ENCODE measurements around the gene PLCB4.
A peak's percentile ranks its signal among the peaks of the same experiment; 100 is the strongest.

The PLCB4 gene

DNA sequence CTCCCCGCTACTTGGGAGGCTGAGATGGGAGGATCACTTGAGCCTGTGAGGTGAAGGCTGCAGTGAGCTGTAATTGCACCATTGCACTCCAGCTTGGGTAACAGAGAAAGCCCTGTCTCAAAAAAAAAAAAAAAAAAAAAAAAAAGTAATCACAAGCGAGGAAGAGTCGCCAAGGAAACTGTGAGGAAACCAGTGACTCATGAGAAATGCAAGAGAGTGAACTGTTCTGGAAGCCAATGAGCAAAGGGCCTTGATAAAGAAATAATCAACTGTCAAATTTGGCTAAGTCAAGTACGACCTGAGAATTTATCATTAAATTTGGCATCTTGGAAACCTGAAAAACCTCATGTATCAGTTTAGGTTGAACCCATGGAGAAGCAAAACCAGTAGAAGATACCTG is 429.4 kb downstream of the PLCB4 start:
- DNase-seq (ENCODE audit: low spot score), result no peak

DNA sequence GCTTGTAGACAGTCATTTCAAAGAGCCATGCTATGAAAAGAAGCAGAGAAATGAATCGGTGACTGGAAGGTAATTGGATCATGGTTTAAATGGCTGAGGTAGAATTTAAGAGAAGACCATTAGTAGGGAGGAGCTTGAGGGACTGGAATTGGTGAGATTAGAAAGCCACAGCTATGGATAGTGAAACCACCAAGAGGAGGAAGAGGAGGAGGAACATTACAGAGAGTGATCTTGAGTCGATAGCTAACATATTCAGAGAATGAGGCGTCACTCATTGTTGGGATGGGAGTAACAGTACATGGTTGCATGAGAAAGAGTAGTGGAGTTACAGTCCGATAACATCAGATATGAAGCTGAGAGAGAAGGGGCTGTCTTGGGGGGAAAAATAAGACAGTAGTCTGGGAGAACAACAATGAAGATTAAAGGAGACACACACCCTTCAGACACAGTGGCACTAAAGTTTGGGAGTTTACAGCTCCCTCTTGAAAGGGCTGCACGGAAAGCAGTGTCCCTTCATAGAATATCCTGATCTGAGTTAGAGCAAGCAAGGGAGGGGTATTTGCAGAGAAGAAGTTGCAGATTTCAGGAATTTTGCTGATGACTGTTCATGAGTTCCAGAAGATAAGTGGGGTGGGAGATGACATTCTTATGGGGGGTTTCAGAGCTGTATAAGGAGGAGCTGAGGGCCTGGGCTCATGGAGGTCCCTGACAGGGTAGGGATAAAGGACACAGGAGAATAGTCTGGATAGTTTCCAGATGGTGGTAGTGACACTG is 430.4 kb downstream of the PLCB4 start:
- no peak for DNase-seq (ENCODE audit: low spot score)

DNA sequence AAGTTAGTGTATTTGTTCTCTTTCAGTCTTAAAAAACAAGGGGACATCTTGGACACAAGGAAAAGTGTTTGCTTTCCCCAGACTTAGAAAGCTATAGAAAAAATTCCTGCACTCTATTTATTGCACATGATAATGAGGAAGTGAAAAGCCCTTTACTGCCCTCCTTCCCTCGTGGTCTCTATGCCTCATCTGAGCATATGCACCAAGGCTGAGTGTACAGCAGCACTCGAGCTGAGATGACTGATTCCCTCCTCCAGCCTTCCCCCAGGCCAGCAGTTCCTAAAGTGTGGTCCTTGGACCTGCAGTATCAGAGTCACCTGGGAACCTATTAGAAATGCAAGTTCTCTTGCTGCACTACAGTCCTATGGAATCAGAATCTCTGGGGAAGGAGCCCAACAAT is 431.2 kb downstream of the PLCB4 start:
- no peak for DNase-seq (ENCODE audit: low spot score)

DNA sequence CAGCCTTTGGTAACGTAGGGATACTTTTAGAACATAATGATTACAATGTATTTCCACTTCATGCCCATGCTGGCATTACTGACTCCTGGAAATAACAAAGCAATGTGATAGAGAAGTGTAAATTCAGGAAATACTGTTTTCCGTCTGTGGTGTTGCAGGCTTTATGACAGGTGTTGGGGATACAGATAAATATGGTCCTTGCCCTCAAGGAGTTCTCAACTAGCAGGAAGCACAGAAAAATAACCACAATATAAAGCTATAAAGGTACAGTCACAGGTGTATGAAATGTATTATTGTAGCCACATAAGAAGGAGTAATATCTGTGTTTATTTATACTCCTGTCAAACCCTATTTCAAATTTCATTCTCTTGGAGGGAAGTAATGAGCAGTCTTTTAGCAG is 432.6 kb downstream of the PLCB4 start:
- no peak for DNase-seq (ENCODE audit: low spot score)

DNA sequence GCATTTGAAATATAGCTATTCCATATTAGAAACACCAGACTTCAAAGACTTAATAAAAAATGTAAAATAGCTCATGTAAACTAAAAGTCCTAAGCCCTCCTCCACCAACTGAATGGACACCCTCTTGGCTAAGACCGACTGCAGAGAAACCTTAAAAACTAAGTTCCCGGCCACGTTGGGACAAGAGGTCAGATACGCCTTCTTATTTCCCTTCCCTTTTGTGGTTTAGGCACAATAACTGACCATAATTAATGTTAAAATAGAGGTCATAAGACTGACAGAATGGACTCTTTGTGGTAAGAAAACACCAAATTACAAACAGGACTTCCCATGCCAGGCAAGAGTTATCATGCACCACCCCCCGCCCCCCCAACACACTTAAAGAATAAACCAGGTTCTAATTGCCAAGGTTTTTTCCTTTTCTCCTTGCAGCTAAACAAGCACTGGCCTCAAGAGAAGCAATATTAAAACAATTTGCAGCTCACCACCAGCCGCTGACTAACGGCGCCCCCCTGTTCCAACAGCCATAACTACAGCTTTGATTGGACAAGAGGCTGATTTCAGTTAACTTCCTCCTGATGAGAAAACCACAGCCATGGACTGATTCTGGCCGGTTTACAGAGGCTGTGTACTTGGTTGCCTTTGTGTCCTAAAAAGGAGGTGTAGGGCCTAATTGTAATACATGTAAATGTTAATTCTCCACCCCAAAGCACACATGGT is 434.8 kb downstream of the PLCB4 start:
- no peak for DNase-seq (ENCODE audit: low spot score)

DNA sequence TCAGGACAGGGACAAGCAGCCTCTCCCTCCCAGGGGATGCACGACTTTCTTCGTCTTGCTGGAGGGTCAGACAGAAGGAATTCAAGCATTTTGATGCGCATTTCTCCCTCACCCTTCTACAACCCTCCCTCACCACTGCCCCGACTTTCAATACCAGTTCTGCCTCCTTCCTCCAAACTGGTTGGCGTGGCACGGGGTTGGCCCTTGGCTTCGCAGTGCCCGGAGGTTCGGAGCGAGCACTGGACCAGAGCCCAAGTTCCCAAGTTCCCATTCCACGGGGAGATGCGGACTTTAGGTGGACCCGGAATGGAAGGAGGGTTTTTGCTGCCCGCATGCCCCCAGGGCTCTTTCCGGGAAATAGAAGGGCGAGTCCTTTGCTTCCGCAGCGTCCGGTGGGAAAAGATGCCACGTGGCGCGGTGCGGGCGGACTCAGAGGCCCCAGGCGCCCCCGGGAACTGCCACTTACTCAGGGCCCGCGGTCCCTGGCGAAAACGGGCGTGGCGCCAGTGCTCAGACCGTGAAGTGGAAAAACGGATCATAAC is 437.5 kb downstream of the PLCB4 start:
- DNase-seq (ENCODE audit: low spot score), result no peak

DNA sequence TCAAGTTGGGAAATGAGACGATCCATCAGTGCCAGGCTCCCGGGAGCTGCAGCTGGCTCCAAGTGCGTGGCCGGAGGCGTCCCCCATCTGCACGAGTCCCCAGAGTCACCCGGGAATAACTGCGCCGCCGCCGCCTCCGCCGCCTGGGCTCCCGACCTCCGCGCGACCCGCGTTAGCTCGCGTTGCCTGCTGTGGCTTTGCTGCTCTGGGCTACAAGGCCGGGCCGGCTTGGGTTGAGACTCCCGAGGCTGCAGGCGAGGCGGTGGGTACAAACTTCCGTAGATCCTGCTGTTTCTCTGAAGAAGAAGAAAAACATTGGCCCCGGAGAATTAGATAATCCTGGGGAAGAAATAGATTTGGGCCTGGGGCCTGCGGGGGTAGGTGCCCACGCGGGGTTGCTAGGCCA is 438.1 kb downstream of the PLCB4 start:
- no peak for DNase-seq (ENCODE audit: low spot score)

DNA sequence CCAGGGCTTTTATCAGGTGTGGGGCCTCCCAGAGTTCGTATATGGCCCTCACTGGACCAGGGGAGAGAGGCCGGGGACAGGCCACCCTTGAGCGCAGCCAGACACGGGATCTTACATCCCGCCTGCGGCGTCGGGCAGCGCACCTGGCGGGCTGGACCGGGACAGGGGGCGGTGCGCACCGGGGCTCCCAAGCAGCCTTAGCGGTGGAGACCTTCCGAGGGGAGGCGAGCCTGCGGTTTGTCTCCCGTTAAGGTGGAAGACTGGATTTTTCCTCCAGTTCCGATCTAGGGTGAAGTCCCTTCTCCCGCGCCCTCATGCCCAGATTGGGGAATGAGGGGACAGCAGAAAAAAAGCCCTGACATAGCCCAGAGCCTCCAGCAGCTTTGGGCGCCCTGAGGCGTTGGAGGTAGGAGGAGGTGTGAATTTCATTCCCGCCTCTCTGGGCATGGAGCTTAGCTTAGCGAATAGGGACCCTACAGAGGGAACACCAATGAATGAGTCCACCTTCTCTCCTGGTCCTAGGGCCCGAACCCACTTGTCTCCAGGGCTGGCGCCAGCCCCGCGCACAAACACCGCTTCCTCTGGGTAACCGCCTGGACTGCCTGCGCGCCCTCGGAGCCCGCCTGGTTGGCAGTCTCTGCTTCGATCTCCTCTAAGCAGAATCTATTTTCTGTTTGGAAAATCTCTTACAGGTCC is 438.8 kb downstream of the PLCB4 start:
- no peak for DNase-seq (ENCODE audit: low spot score)

DNA sequence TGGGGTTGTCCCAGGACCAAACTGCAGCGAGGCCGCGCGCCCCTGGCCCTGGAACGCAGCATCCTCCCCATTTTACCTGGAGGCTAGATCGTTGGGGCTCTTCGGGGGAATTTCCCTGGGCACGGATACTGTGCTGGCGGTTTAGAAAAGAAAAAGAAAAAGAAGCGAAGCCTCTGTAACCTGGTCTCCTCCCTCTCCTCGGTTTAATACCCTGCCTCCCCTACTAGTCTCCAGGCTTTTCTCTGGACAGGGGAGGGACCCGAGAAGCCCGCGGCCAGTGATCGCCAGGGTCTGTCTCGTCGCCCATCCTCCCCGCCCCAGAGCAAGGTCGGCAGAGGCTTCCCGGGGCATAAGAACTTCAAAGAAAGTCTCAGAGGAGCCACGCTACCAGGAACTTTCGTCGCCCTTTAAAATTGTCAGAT is 439.4 kb downstream of the PLCB4 start:
- DNase-seq (ENCODE audit: low spot score), result no peak

DNA sequence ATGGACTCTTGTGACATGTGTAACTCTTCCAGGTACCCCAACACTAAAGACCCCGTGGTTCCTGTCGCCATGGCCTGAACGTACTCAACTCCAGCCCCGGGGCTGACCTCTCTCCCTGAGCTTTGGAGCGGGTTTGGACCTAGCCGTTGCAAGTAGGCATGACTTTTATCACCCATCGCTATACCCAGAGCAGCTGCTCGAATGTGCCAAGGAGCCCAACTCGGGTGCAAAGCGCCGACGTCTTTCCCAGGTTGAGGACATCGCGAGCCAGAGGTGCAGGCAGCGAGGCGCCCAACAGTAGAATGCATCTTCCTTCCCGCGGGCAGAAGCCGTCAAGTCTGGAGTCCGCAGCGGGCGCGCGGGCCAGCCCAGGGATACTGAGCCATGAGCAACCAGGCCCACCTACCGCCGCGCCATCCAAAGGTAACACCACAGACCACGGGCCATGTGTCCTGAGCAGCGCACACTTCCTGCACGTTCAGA is 439.9 kb downstream of the PLCB4 start:
- DNase-seq (ENCODE audit: low spot score), result no peak

DNA sequence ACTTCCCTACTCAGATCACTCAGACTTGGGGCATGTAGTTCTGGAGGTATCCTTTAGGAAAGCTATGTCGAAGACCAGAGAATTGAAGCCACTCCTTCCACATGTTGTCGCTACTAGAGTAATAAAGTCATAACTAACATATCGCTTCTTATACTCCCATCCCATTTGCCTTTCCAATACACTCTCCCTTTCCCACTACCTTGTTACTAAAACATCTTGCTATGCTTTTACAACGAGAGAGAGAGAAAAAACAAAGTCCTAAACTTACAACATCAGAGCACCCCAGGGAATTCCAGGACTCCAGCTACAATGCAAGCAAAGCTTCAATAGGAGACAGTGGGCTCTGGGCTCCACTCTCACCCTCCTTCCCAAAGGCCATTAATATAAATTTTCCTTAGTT is 440.4 kb downstream of the PLCB4 start:
- no peak for DNase-seq (ENCODE audit: low spot score)

DNA sequence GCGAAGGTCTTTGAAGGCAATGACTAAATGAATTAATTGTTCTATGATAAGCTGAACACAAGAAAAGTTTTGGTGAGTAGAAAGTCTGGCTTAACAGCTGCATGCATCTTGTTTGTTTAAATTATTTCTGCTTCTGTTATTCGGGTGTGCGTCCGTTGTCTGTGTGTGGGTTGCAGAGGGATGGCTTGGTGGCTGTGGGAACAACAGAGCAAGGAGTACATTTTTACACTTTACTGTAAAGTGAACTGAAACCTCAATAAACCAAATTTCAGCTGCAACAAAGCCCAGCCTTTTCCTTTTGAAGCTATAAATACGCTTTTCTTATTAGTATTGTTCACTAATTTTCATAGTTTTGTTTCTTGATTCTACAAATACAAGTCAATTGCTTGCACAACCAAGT is 442.0 kb downstream of the PLCB4 start:
- DNase-seq (ENCODE audit: low spot score), result no peak

DNA sequence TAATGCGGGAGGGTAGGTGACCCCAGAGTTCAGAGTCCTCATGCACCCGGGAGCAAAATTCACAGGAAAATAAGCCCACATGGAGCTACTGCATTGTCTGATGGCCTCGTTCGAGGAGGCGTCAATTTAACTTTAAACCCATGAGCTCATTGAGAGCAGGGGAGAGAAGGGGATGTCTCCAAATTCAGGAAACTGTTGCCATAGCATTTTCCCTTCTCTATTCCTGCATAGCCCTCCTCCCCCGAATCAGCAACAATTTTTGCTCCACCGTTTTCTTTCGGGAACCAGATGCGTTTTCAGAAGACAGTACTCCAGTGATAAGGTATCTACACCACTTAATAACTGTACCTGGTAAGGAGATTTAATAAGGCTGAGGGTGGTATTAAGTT is 445.2 kb downstream of the PLCB4 start:
- no peak for DNase-seq (ENCODE audit: low spot score)

DNA sequence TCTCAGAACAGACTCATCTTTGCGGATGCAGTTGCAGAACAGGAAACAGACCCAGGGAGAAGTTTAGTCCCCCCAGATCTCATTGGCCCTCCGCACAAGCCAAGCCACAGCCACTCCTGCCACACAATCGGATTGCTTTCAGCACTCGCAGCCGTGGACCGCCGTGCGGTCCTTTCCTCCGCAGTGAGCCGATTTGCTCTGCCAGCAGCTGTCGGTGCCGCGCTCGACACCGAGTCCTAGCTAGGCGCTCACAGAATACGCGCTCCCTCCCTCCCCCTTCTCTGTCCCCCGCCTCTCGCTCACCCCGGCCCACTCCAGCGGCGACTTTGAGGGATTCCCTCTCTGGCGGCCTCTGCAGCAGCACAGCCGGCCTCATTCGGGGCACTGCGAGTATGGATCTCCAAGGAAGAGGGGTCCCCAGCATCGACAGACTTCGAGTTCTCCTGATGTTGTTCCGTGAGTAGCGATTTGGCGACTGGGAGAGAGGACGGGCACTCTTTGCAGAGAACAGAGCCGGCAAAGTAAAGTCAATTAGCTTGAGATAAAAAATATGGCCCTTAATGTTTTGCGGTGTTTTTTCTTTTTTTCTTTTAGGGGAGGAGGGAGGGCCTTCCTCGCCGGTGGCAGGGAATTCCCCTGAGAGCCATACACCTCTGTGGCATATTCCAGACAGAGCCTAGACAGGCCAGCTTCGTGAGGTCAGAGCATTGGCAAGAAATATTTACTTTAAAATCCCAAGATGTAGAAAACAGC is 445.8 kb downstream of the PLCB4 start, which contains the start of gene LAMP5:
Gene LAMP5 (plus strand): TSS at position 130 of the 753 bp plus-strand sequence. CDS start 263 bp downstream, at position 393.
- peak; percentile 43 for DNase-seq (ENCODE audit: low spot score)

DNA sequence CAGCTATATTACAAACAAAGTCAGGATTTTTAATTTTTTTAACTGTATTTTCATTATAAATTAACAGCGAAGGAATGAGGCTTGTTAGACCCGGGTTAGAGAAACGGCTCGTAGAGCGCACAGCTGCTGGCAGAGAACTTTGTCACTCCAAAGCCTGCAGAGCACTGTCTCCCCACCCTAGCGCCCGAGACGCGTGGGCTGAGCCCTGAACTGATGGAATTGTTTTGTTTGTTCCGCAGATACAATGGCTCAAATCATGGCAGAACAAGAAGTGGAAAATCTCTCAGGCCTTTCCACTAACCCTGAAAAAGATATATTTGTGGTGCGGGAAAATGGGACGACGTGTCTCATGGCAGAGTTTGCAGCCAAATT is 446.3 kb downstream of the PLCB4 start:
- no peak for DNase-seq (ENCODE audit: low spot score)

DNA sequence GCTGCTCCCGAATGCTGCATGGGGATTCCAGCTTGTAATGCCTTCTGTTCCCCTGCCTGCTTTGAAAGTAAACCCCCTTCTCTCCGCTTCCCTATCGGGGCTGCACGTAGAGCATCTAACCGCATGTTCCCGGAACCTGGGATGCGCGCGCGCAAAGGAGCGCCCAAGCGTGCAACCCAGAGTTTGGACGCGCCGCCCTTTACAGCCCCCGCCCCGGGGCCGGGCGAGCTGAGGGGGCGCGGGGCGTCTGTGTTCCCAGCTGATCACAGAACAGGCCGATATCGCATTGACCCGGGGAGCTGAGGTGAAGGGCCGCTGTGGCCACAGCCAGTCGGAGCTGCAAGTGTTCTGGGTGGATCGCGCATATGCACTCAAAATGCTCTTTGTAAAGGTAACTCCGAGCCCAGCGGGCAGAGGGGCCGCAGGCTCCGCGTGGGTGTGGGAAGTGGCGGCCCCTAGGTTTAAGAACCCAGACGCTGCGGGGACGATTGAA is 446.9 kb downstream of the PLCB4 start:
- no peak for DNase-seq (ENCODE audit: low spot score)

DNA sequence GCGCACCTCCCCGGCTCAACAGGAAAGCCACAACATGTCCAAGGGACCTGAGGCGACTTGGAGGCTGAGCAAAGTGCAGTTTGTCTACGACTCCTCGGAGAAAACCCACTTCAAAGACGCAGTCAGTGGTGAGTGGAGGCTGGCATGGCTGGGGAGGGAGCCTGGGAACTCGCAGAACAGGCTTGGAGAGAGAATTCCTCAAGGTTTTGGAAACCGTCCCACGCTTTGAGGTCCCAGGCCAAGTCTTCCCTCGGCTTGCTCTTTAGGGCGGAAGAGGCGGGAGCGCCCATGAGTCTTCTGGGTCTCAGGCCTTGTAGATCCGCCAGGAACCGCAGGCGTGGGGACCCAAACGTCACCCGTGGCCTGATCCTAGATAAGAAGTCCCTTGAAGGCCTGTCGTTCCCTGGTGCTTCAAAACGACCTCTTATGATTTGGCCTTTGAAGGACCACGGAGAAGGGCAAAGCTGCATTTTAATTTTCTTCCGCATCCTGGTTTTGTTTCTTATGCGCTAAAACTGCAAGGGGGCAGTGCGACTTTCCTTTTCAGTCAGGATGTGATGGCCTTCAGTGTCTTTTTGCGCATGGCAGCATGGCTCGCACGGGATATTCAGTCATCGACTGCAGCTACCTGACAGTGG is 447.5 kb downstream of the PLCB4 start:
- DNase-seq (ENCODE audit: low spot score), result no peak

DNA sequence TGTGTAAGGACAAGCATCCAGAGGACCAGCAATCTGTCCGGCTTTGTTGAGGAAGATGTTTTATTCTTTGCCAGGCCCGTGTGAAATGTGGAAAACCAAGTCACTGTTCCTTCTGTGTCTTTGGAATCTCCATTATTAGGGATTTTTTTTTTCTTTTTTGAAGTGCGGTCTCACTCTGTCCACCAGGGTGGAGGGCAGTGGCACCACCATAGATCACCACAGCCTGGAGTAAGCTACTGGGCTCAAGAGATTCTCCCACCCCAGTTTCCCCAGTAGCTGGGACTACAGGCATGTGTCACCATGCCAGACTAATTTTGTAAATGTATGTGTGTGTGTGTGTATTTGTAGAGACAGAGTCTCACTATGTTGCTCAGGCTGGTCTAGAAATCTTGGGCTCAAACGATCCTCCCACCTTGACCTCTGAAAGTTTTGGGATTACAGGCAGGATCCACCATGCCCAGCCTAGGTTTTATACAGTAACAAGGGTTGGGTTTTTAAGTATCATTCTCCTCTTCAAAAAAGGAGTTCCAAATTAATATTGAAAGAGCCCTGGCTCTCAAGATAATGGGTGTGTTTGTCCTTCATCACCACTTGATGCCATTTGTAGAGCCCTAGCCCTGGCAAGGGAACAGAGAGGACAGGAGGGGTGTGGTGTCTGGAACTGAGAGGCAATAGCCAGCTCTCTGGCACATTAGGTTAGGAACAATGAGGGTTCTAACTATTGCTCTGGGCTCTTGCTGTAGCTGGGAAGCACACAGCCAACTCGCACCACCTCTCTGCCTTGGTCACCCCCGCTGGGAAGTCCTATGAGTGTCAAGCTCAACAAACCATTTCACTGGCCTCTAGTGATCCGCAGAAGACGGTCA is 448.6 kb downstream of the PLCB4 start:
- DNase-seq (ENCODE audit: low spot score), result no peak

DNA sequence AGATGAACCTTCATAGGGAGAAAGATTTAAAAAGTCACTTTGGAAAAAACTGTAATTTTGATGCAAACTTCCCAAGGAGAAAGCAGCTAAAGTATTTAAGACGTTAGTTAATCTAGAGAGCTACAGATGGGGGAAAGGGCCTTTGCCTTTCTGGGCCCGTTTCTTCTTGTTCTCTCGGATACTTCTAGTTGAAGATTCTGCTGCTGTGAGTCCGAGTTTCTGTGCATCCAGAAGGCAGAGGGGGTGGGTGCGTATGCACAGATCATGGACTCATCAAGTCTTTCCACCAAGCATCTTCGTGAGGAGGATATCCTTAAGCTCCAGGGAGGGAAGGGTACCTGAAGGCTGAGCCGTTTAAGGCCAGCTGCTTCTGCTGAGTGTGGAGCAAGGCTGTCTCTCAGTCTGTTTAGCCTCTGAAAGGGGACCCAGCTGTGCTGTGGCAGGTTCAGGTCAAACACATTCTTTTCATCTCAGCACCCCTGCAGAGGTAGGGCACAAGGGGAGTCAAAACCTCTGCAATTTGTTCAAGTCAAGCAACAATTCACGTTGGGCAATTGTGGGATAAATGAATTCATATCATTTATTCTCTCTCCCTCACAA is 449.8 kb downstream of the PLCB4 start:
- DNase-seq (ENCODE audit: low spot score), result no peak

DNA sequence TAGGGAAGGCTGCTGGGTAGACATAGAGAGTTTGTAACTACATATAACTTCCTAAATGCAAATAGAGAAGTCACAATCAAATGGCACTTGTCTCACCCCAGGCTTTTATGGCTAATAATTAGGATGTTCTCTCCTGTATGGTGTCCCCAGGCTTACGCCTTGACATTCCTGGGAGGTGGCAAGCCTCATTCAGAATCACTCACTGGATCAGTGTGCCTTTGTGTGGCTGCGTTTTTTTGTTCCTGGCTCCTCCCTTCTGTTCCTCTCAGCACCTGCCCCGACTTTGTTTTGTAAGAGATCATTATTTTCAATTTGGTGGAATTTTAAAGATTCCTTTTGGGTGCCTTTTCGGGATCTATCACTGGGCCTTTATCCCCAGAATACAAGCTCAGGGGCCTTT is 451.2 kb downstream of the PLCB4 start:
- DNase-seq (ENCODE audit: low spot score), result no peak
